Retinal pigment epithelial cell (primary cell): Measurements from ENCODE around the gene CSNK2B.

Source experiments
- DNase-seq: peaks from one replicate; pipeline ENCODE4 v3.0.0-alpha.2; 2010; ENCODE audit warnings: low read depth
- H3K4me3 ChIP-seq: 2 replicates; pipeline ENCODE4 v1.5.1; 2011; ENCODE audit warnings: mild to moderate bottlenecking, low read length, control low read depth, moderate library complexity
- TF ChIP-seq, protein P1 (sequence below): conservative IDR thresholded peaks from 2 replicates; pipeline ENCODE4 v1.5.1; 2011; ENCODE audit warnings: low read depth, low read length, control low read depth, inconsistent platforms

The CSNK2B gene

DNA sequence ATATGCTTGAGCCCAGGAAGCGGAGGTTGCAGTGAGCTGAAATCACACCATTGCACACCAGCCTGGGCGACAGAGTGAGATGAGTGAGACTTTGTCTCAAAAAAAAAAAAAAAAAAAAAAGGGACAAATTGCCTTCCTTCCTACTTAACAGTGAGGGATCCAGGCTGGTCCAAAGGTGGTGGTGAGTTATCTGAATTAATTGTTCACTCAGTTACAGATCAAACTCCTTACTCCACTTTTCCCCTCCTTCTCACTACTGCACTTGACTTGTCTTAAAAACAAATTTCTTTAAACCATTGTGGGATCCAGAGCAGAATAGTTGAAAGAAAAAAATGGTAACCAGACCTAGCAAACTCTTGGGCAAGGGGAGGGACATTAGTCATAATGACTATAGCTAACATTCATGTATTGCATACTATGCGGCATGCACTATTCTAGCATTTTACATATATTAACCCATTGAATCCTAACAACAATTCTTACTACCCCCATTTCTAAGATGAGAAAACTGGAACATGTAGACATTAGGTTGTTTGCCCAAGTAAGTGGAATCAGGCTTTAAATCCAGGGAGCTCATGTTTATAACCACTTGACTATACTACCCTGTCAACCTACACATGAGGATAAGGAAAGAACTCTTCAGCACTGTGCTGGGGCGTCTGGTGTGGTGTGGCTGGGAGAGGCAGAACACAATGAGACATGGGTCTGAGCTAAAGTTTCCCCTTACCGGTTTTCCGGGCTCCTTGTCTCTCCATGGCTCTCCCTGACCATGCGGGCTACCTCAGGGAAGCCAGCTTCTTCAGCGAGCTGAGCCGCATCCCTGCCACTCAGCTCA lies 2.5 kb upstream of the CSNK2B start:
- no peak for DNase-seq
- TF ChIP-seq, protein P1, sequence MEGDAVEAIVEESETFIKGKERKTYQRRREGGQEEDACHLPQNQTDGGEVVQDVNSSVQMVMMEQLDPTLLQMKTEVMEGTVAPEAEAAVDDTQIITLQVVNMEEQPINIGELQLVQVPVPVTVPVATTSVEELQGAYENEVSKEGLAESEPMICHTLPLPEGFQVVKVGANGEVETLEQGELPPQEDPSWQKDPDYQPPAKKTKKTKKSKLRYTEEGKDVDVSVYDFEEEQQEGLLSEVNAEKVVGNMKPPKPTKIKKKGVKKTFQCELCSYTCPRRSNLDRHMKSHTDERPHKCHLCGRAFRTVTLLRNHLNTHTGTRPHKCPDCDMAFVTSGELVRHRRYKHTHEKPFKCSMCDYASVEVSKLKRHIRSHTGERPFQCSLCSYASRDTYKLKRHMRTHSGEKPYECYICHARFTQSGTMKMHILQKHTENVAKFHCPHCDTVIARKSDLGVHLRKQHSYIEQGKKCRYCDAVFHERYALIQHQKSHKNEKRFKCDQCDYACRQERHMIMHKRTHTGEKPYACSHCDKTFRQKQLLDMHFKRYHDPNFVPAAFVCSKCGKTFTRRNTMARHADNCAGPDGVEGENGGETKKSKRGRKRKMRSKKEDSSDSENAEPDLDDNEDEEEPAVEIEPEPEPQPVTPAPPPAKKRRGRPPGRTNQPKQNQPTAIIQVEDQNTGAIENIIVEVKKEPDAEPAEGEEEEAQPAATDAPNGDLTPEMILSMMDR: no peak
- peak overlapping the region; percentile 94 for H3K4me3 ChIP-seq

DNA sequence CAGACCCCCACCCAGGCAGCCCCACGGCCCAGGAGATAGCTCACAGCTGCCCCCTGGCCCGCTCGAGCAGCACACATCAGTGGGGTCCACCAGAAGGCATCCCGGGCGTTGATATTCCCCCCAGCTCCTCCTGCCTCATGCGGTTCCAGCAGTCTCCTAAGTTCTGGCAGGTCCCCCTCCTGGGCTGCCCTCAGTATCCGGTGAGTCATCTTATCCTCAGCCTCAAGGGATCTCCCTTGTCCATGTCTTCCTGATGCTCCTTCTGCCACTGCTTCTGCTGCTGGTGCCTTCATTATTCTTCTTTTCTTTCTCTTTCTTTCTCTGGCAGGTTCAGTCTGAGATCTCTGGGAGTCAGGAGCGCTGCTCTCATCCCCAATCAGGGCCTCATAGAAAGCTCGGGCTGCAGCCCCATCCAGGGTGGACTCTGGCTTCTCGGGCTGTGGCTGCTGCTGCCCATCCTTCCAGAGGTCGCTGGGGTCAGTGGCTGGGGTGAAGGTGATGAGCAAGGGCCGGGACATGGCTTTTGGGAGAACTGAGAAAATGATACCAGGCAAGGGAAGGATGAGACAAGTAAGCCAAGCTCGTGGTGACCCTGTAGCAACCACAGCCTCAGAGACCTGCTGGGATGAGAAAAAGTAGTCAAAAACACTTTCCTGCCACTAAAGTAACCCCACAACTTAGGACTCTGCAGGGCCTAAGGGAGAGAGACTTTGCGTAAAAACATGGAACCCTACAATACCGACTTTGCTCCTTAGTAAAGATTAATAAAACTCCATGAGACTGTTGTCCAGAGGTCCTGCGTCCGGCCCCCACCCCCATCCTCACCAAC lies 1.7 kb upstream of the CSNK2B start:
- H3K4me3 ChIP-seq: peak overlapping the region; percentile 94
- no peak for DNase-seq
- TF ChIP-seq, protein P1: no peak

DNA sequence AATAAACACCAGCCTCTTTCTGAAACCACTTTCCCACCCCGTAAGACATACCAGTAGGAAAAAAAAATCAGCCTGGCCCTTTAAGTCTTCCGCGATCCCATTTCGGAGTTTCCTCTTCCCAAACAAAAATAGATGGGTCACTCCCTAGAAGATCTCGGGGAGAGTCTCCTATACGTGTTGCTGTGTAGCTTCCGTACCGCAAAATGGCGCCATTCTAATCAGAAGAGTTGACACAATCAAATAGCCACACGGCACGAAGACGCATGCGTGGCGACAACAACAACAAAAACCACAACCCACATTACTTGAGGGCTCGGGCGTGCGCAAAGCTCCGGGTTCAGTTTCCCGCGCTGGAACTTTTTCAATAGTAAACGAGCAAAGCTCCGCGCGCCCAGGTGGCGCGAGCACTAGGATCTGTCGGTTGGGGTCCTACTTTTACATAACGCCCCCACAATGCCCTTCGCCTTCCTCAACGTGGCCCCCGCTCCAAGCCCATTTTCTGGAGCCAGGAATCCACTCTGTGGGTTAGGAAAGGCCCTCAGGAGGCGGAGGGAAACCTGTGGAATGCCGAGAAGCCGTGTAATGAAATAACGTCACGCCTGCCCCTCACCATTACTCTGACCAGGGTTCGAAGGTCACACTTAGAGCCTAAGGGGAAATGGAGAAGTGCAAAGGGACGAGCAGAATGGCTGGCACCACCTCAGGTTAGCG lies 935 bp upstream of the CSNK2B start, which contains the start of gene GPANK1:
Gene GPANK1, minus strand, starts transcription at position 208 of the 711 bp plus-strand sequence. CDS start 519 bp downstream, outside the sequence.
- TF ChIP-seq, protein P1: no peak
- peak; percentile 70 for DNase-seq
- peak within 1 kb of the TSS; percentile 94 for H3K4me3 ChIP-seq

DNA sequence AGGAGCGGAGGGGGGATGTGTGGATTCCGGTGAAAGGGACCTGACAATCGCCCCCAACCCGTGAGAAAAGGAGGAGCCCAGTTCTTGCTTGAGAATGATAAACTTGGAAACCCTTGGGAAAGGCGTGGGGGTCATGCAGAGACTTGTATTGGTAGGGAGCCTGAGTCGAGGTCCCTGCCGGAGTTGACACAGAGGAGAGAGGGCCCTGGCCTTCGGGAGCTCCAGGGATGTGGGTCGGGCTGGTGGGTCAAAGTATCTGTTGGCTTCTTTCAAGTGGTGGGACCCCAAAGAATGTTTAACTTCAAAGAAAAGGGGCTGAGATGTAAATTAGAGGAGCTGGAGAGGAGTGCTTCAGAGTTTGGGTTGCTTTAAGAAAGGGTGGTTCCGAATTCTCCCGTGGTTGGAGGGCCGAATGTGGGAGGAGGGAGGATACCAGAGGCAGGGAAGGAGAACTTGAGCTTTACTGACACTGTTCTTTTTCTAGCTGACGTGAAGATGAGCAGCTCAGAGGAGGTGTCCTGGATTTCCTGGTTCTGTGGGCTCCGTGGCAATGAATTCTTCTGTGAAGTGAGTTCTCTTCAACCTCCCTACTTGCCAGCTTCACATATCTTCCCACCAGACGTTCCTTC lies 571 bp downstream of the CSNK2B start:
- peak overlapping the region; percentile 94 for H3K4me3 ChIP-seq
- TF ChIP-seq, protein P1: no peak
- no peak for DNase-seq

DNA sequence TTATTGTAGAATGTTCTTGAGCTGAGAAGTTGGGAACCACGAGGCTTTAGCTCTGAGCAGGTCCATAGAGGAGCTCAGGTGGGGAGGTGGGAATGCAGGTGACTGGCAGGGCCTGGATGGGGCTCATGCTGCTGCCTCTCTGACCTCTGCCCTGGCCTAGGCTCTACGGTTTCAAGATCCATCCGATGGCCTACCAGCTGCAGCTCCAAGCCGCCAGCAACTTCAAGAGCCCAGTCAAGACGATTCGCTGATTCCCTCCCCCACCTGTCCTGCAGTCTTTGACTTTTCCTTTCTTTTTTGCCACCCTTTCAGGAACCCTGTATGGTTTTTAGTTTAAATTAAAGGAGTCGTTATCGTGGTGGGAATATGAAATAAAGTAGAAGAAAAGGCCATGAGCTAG lies 3.8 kb downstream of the CSNK2B start, which contains the start of gene LY6G5B:
Gene LY6G5B, plus strand, starts transcription at position 301 of the 400 bp plus-strand sequence. CDS start 975 bp downstream, outside the sequence.
- H3K4me3 ChIP-seq: no peak within 1 kb of the TSS
- DNase-seq: no peak
- TF ChIP-seq, protein P1: no peak

DNA sequence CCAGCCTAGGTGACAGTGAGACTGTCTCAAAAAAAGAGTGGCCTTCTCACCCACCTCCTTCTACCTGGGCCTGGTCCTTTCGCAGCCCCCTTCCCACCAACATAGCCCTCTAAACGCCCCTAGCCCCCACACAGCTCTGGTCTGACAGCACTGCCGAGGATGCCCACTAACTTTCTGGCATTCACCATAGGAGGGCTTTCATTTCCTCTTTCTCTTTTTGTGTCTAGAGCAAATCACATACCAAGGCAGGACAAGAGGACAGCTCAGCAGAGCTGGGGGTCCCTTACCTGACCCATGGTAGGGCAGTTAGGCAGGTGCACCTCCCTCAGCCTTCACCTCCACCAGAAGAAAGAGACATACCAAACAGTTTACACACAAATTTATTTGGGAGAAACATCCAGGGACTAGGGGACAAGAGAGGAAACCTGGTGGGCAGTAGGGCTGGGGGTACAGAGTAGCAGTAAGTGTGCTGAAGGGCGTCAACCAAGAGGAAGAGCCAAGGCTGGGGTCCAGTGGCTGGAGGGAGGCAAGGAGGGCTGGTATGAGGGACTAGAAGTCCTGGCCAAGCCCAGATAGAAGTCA lies 10.5 kb downstream of the CSNK2B start:
- H3K4me3 ChIP-seq: no peak overlapping the region
- TF ChIP-seq, protein P1: no peak
- DNase-seq: no peak
